ENCODE measurements around the gene CCNA1. TPM values are rescaled to one million over a fixed set of nuclear protein-coding genes. Genes with fewer than 3 reads are reported as not detected.

The CCNA1 gene
- total RNA-seq, 1 donor from 2014 or later = not detected

DNA sequence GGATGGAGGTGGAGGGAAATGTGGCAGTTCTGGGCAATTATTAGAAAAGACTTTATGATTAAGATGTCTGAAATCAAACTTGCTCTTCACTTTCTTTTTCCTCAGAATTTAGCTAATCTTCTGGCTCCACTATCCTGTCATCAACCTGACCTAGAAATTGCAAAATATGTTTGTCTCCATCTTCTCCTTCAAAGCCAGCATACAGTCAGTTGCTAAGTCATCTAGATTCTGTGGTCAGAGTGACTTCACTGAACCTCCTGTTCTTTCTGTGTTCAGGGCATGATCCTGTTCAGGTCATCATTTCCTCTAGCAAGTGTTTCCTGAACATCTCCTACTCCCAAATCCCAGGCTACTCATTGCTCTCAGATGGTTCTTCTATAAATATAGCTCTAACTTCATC is 10.8 kb upstream of the CCNA1 start:
- Mint-ChIP-seq H3K36me3 (ENCODE audit: unreplicated experiment) (no peaks in the 10 kb centered on the region), H3K4me3 (ENCODE audit: unreplicated experiment) (no peak overlapping the region), H3K4me1 (ENCODE audit: unreplicated experiment) (peaks cover 8% of the 10 kb centered on the region), H3K27ac (ENCODE audit: unreplicated experiment) (no peak overlapping the region), H3K9me3 (ENCODE audit: unreplicated experiment) (peaks cover 16% of the 10 kb centered on the region), H3K27me3 (ENCODE audit: unreplicated experiment) (peaks cover 49% of the 10 kb centered on the region)
- TF ChIP-seq, protein P1, sequence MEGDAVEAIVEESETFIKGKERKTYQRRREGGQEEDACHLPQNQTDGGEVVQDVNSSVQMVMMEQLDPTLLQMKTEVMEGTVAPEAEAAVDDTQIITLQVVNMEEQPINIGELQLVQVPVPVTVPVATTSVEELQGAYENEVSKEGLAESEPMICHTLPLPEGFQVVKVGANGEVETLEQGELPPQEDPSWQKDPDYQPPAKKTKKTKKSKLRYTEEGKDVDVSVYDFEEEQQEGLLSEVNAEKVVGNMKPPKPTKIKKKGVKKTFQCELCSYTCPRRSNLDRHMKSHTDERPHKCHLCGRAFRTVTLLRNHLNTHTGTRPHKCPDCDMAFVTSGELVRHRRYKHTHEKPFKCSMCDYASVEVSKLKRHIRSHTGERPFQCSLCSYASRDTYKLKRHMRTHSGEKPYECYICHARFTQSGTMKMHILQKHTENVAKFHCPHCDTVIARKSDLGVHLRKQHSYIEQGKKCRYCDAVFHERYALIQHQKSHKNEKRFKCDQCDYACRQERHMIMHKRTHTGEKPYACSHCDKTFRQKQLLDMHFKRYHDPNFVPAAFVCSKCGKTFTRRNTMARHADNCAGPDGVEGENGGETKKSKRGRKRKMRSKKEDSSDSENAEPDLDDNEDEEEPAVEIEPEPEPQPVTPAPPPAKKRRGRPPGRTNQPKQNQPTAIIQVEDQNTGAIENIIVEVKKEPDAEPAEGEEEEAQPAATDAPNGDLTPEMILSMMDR (IDR thresholded peaks at IDR 0.05) = no peak
- no peak for DNase-seq (ENCODE audit: extremely low spot score, unreplicated experiment)

DNA sequence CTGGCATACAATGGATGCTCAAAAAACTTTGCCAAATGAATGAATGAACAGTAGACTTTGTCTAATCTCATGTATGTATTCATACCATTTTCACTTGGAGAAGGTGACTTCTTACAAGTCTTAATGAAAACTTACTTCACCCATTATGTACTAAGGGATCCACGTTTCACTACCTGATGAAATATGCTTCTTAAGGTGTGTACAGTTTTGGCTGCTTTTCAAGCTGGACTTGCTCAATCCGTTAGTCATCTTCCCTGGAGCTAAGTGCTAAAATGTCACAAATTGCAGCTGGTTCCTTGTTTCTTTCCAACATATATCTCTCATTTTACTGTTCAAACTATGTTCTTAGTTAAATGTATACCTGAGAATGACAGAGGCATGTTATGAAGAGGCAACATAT is 4.2 kb upstream of the CCNA1 start:
- H3K27ac Mint-ChIP-seq (ENCODE audit: unreplicated experiment) = no peak overlapping the region
- peaks cover 61% of the 10 kb centered on the region for H3K27me3 Mint-ChIP-seq (ENCODE audit: unreplicated experiment)
- H3K9me3 Mint-ChIP-seq (ENCODE audit: unreplicated experiment) = peaks cover 17% of the 10 kb centered on the region

DNA sequence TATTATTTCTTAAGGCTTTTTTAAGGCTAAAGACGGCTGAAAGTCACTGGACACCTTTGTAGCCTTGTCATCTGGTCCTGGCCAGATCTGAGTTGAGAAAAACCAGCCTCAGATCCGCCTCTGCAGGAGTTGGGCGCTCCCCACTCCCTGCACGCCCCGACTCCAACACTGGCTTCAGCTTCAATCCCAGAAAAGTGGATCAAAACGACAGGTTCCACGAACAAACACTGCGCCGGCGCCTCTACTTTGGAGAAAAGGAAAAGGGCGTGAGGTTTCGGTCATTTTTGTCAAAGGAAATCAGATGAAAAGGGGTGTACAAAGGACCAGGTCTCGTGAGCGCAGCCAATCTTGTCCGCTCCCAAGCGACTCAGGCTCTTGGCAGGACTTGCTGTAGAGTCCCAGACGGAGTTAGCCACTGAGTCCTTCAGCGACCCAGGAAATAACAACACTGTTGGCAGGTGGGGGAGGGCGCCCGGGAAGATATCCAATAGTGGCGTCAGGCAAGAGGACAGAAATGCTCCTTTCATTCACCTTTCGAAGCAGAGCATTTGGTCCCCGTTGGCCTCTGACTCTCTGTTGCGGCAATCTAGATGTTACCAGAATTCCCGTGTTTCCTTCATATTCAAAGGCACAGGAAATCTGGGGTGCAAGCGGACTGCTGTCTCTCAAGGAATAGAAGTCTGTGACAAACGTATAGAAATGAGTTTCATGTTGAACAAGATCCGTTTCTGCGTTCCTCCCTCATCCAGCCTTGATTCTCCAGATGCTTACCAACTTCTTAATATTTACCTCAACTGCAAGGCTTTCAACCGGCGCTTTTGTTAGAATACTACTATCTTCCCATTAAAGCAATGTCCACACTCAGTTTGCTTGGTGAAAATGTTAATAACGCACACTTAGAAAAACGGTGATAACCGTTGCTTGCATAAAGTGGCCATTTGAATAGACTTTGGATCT is 1.8 kb upstream of the CCNA1 start:
- H3K4me1 Mint-ChIP-seq (ENCODE audit: unreplicated experiment) = peaks cover 11% of the 10 kb centered on the region
- peaks cover 69% of the 10 kb centered on the region for H3K27me3 Mint-ChIP-seq (ENCODE audit: unreplicated experiment)
- TF ChIP-seq, protein P1 (IDR thresholded peaks at IDR 0.05) = no peak
- DNase-seq (ENCODE audit: extremely low spot score, unreplicated experiment) = no peak
- H3K27ac Mint-ChIP-seq (ENCODE audit: unreplicated experiment) = no peak overlapping the region
- no peaks in the 10 kb centered on the region for H3K36me3 Mint-ChIP-seq (ENCODE audit: unreplicated experiment)
- H3K9me3 Mint-ChIP-seq (ENCODE audit: unreplicated experiment) = peaks cover 9% of the 10 kb centered on the region
- no peak overlapping the region for H3K4me3 Mint-ChIP-seq (ENCODE audit: unreplicated experiment)

More for the DNA sequence above, 4.2 kb upstream of the CCNA1 start:
- H3K4me1 Mint-ChIP-seq (ENCODE audit: unreplicated experiment) = peaks cover 11% of the 10 kb centered on the region
- no peak overlapping the region for H3K4me3 Mint-ChIP-seq (ENCODE audit: unreplicated experiment)
- TF ChIP-seq, protein P1 (IDR thresholded peaks at IDR 0.05) = no peak
- H3K36me3 Mint-ChIP-seq (ENCODE audit: unreplicated experiment) = no peaks in the 10 kb centered on the region
- DNase-seq (ENCODE audit: extremely low spot score, unreplicated experiment) = no peak

DNA sequence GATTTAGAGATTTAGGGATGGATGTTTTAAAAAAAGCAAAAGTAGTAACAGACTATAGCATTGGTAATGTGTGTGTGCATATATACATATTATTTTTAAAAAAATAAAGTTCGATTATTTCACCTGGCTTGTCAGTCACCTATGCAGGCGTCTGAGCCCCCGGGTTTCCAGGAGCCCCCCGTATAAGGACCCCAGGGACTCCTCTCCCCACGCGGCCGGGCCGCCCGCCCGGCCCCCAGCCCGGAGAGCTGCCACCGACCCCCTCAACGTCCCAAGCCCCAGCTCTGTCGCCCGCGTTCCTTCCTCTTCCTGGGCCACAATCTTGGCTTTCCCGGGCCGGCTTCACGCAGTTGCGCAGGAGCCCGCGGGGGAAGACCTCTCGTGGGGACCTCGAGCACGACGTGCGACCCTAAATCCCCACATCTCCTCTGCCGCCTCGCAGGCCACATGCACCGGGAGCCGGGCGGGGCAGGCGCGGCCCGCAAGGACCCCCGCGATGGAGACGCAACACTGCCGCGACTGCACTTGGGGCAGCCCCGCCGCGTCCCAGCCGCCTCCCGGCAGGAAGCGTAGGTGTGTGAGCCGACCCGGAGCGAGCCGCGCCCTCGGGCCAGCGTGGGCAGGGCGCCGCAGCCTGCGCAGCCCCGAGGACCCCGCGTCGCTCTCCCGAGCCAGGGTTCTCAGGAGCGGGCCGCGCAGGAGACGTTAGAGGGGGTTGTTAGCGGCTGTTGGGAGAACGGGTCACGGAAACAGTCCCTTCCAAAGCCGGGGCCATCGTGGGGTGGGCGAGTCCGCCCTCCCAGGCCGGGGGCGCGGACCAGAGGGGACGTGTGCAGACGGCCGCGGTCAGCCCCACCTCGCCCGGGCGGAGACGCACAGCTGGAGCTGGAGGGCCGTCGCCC is 840 bp upstream of the CCNA1 start:
- TF ChIP-seq, protein P1 (IDR thresholded peaks at IDR 0.05) = no peak
- H3K9me3 Mint-ChIP-seq (ENCODE audit: unreplicated experiment) = peaks cover under 1% of the 10 kb centered on the region
- no peak overlapping the region for H3K27ac Mint-ChIP-seq (ENCODE audit: unreplicated experiment)
- peaks cover 11% of the 10 kb centered on the region for H3K4me1 Mint-ChIP-seq (ENCODE audit: unreplicated experiment)
- peak overlapping the region; percentile 33 for H3K4me3 Mint-ChIP-seq (ENCODE audit: unreplicated experiment)
- DNase-seq (ENCODE audit: extremely low spot score, unreplicated experiment) = no peak
- peaks cover 74% of the 10 kb centered on the region for H3K27me3 Mint-ChIP-seq (ENCODE audit: unreplicated experiment)
- H3K36me3 Mint-ChIP-seq (ENCODE audit: unreplicated experiment) = no peaks in the 10 kb centered on the region

Measured in osteocyte (in vitro differentiated cells).